Stimulated activated CD4-positive, alpha-beta T cell treated with anti-CD3 and anti-CD28 coated beads, Interleukin-2, amount 100 ng/mL, for 4 hours (primary cell): Measurements from ENCODE around the gene RBPMS2.

ENCODE experiments used
- DNase-seq: peaks from one replicate; pipeline ENCODE4 v3.0.0-alpha.2; 2020; ENCODE audit warnings: low read depth

Gene RBPMS2

DNA sequence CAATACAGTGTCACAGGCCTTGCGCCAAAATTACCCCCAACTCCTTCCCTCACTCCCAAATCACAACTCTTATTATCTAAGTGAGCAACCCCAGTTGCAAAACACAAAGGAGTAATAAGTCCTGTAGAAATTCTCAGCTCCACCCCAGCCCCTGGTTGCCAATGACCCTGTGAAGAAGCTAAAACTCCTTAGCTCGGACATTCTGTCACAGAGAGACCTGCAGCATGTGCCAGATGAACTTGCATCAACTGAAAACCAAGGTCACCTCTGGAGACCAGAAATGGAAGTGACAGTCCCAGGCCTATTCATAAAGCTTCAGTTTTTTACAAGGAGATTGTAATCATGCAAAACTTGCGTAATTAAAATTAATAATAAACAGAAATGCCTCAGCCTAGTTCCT, 55.2 kb downstream of the RBPMS2 start:
- no peak for DNase-seq

DNA sequence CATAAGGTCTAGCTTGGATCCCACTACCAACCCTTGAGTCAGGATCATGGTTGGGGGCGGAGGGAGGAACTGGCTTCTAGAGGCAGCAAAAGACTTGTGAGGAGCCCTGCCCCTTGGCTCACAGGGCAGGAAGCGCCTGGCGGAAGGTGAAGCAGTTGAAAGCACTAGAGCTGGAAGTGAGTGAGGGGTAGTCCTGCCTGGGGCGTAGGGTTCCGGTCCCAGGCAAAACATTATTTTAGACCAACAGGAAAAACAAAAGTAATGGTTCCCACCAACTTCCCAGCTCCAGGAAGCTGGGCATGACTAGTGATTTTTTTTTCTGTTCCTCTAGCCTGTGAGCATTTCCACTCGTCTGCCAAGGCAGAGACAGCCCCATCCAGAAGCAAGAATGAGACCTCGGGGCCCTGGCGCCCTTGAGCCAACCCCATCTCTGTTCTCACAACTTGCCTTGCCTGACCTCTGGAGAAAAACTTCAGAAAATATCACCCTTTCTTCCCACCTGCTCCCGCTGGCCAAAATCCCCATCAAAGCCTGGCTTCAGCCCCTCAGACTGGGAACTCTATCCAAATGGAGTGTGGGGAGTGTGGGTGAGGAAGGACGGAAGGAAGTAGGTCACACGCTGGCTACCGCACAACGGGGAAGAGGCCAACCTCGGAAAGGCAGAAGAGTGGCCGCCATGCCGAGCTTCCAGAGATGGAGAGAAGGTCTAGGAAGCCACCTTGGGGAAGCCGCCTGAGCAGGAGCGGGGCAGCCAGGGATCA, 57.5 kb downstream of the RBPMS2 start:
- no peak for DNase-seq

DNA sequence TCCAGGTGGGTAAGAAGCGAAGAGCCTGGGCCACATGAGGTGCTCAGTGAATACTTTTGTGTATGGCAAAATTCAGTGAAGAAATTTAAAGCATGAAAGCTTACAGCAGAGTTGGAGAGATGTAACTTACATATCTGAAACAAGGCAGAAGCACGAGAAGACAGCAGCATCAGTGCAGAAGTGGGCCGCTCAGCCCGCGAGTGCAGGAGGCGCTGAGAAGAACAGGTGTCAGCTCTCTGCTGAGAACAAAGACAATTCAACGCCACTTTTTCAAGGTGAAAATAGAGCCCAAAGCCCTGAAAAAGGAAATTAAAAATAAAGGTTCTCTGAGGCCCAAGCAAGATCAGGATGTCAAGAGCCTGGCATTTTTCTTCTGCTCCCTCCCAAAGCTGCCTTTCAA, 58.3 kb downstream of the RBPMS2 start:
- no peak for DNase-seq

DNA sequence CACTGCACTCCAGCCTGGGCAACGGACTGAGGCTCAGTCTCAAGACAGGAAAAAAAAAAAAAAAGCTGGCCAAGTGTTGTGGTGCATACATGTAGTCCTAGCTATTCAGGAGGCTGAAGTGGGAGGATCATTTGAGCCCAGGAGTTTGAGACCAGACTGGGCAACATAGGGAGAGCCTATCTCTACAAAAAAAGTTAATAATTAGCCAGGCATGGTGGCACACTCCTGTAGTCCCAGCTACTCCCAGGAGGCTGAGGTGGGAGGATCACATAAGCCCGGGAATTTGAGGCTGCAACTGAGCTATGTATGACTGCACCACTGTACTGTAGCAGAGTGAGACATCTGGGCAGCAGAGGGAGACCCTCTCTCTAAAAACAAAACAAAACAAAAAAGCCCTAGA, 58.9 kb downstream of the RBPMS2 start:
- no peak for DNase-seq

DNA sequence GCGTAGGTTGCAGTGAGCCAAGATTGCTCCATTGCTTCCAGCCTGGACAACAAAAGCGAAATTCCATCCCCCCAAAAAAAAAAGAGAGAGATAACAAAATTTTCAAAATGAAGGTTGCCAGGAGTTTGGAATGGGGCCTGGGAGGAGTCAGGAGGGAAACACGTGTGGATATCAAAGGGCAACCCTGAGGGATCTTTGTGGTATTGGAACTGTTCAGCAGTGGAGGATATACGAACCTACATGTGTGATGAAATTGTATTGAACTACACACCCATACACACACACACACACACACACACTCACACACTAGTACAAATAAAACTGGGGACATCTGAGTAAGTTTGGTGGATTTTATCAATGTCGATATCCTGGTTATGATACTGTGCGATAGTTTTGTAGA, 61.8 kb downstream of the RBPMS2 start:
- no peak for DNase-seq

DNA sequence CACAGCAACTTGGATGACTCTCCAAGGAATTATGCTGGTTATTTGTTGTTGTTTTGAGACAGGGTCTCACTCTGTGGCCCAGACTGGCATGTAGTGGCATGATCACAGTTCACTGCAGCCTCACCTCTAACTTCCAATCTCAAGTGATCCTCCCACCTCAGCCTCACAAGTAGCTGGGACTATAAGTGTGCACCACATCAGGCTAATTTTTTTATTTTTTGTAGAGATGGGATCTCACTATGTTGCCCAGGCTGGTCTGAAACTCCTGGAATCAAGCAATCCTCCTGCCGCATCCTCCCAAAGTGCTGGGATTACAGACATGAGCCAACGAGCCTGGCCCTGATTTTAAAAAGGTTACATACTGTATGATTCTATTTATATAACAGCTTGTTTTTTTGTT, 63.0 kb downstream of the RBPMS2 start:
- DNase-seq = no peak

DNA sequence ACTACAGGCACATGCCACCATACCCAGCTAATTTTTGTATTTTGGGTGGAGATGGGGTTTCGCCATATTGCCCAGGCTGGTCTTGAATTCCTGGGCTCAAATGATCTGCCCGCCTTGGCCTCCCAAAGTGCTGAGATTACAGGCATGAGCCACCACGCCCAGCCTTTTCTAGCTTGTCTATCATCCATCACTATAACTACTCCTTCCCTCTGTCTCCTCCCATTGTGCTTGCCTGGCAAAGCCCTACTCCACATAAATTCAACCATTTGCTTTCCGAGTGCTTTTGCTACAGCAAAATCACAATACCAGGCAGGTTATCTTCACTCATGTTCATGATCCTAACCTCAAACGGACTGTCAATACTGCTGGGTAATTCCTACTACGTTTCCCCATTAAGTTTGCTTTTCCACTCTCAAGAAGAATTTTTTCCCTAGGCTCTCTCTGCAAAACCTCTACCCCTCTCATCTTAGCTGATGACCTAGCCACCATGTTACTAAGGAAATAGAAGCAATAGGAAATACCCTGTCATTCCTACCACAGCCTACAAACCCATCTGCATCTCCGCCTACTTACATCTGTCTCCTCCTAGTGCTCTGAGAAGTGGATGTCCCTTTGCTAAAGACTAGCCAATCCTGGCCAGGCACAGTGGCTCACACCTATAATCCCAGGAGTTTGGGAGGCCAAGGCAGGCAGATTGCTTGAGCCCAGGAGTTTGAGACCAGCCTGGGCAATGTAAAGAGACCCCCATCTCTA, 64.5 kb downstream of the RBPMS2 start:
- DNase-seq = no peak

DNA sequence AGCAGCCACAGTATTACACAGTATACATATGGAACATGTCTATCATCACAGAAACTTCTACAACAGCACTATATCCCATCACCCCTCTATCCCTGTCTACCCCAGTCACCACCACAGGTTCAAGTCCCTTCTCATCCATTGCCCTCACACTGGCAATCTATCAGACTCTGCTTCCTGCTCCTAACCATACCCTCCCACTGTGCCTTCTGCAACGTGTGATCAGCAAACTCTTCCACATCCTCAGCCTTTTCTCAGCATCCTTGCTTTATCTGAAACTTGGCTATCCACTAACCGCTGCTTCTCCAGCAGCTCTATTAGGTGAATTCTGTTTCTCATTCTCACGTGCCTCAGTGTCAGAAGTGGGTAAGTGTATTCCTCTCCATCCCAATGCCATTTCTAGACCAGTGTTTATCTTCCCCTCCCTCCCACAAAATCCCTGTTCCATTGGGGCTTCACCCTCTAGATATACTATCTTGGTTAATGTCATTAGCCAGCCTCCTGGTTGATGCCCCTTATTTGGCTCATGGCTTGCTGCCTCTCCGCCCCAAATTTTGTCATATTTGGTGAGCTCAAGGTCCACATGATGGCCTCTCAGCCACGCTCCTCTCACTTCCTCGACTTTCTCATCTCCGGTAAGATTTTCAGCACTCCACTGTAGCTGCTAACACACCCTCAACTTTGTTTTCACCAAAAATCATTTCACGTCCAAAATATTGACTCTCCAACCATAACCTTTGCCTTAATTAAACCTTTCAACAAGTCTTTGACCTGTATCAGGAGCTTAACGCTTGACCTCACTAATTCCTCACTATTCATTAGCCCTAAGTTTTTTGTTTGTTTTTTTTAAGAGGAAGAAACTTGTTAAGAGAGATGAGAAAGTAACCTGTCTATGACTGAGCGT, 69.1 kb downstream of the RBPMS2 start:
- no peak for DNase-seq

DNA sequence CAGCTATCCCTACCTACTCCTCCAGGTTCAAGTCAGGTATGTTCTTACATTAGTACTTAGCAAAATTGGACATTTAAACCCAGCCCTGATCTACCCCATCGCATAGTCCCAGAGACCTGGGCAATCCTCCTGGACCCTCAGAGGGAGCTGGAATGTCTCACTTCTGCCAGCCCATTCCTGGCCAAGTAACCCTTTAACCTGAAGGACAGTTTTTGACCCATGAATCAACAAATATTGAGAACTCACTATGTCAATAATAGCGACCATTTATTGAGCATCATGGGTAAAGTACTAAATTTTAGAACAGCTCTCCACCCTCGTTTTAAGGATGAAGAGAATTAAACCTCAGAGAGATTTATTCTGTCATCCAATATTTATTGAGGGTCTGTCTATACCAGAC, 70.4 kb downstream of the RBPMS2 start:
- no peak for DNase-seq

DNA sequence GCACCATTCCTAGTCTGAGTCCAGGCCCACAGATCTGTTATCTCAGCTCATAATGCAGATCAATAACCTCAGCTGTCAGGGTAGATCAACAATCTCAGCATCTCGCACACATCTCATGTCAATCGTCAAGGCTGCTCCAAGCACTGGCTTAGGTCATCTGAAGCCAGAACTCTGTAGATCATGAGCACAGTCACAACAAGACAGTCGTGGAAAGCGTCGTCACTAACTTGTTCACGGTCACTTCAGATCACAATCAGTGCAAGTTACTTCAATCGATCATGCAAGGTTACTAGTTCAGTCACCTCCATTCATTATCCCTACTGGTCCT, 71.8 kb downstream of the RBPMS2 start:
- no peak for DNase-seq

DNA sequence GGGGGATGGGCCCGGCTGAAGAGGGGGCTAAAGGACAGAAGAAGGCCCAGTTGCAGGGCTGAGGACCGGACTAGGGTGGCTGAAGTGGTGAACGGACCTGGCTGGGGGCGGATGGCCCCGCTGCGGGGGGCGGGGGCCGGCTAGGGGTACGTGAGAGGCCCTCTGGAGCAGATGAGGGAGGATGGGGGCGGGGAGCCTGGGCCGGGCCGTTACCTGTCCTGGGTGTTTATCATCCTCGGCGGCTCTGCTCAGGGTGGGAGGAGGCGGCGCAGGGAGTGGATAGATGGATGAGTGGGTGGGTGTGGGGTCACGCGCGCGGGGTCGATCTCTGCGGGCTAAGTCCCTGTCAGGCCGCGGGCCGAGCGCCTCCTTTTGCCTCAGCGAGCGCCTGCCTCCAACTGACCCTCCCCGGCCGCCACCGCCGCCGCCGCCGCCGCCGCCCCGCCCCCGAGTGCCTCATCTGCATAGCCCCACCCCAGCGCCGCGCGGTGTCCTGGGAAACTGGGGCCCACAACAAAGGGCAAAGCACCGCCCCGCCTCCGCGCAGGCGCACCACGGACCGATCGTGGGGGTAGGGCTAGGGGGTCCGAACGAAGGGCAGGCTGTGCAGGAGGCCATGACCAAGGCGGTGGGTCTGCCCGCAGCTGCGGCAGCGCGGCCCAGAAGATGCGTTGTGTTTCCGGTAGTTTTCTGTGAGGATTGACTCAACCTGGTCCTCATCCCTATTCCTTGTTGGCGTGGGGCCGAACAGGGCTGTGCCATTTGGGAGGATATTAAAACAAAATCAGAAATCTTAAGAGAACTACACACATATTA, 72.4 kb downstream of the RBPMS2 start:
- peak; percentile 91 for DNase-seq

DNA sequence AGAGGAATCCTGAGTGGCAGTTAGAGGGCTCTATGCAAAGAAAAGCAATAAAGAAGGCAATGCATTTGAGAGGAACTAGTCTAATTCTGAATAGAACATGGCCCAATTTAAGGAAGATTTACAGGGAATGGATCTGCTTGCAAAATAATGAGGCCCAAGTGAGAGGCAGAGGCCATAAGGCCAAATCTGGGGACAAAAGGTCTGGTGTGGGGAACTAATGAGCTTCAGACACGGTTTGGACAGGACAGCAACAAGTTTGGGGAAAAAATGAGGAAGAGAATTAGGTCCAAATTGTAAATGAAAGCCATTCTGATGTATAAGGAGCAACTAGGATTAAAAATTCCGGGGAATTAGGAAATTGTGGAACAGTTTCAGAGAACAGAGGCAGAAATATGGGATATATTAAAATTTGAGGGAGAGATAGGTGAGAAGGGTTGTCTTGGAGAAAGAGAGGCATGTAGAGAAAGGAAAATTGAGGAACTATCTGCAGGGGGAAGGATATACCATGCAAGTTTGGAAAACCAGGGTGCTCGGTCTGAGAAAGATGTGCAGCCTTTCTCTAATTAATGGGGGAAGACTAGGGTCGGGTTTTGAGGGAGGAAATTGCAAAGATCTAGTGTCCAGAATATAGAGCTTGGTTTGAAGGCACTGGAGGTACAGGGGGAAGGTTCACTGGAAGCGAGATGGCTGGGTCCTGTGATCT, 73.8 kb downstream of the RBPMS2 start:
- DNase-seq = no peak

DNA sequence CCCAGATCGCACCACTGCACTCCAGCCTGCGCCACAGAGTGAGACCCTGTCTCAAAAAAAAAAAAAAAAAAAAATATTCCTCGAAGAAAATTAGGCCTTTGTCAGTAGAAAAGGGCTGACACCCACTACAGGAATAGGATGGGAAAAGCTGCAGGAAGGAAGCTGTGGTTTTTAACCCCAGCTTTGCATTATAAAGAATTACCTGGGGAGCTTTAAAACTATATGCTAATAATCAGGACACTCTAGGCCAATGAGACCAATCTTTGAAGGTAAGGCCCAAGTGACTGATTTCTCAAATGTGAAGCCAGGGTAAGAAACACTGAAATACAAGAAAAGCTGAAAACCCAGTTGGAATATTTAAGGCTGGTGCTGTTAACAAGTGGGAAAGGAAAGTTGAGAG, 74.3 kb downstream of the RBPMS2 start:
- DNase-seq = no peak

DNA sequence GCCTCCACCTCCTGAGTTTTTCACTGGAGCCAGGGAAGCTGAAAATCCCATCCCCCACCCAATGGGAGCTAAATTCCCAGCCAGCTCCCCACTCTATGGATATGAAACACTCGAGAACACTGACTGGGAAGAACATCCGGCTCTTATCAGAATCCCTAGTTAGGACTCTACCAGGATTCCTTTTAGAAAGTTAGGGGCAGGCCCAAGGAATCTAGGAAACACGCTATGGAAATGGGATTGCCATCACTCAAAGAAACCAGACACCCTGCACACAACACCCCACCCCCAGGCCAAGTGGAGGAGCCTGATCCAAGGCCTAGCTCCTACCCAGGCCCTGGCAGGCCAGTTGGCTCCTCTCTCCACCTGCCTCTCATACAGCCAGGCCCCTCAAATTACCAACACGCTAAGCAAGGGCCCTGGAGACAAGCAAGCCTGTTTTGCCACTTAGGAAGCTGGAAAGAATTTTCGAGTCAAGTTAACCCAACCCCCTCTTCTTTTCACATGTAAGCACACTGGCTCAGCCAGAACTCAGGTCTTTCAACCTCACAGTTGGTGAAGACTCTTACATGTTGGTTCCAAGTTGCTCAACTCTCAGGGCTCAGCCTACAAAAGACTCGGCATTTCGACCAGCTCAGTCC, 75.5 kb downstream of the RBPMS2 start:
- DNase-seq = no peak

DNA sequence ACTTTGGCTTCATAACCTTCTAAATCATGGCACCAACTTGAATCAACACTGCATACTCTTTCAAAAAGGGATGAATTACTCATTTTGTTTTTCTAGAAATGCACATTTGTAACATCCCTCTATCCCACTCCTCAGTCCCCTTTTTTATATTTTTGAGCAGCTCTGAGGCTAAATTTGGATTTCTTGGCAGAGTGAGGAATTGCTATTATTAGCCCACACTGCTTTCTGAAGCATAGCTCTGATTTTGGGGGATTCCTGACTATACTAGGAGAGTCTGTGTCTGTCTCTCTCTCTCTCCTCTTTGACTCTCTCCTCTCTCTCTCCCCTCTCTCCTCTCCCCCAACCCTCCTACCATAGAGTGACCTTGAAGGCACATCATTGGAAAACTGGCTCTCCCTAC, 76.6 kb downstream of the RBPMS2 start:
- DNase-seq = no peak

DNA sequence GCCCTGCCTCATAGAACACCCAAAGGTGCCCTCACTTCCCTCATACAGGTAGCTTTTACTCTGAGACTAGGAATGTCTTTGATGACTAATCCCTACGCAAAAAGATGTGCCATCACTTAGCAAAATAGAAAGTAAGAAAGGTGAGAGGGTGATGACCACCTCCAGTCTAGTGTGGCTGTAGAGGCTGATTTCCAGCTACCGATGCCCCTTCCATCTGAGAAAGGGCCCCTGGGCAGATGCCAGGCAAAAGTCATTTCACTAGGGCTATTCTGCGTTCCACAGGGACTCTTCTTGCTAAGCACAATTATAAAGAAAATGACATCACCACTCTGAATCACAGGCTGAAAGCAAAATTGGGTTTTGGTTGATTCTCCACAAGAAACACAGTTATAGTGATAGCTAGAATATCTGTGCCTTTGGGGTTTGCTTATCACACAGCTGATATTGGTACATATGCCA, 77.4 kb downstream of the RBPMS2 start:
- no peak for DNase-seq

DNA sequence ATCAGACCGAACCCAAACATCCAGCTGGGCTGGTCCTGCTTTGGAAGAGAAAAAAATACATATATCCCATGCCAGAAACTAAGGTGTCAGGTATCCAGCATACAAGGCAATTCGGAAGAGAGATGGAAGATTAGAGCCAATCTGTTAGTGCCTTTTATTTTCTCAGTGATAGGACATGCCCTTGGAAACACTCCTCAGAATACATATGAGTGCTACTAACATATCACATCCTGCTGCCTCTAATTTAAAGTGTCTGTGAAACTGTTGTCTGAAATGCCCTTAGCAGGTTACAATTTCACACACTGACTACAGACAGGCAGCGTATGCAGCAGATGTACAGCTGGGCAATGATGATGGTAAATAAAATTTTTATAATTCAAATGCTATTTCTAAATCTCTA, 78.9 kb downstream of the RBPMS2 start:
- no peak for DNase-seq

DNA sequence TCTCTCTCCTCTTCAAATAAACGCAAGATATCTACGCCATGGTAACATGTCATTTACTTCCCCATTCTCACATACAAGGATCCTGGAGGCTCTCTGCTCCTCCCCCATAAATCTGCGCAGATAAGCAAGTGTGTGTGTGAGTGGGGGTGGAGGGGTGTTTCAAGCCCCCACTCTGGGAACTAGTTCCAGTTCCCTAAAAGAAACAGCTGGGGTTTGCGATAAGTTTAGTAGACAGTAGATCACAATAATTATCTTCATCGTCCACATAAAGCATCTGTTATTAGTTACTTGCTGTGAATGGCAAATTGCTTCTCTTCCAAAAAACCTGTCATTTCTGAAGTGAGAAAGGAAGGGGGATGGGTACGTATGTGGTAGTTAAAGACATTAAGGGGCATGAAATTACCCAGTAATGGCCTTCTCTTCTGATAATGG, 79.8 kb downstream of the RBPMS2 start:
- no peak for DNase-seq

DNA sequence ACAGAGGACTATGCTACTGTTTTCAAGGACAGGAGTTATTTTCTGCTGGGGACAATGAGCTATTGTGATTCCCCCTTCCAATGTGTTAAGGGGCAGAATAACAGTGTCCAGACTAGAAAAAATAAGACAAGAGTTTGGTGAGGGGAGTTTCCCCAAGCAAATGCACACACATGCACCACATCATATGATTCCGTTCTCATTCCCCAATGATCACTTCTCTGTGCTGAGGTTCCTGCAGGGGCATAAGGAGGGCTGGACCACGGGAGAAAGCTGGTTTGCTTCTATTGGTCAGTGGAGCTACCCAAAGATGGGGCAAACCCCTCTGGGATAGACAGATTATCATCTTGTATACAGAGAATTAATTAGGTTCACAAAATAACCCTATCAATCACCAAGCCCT, 80.6 kb downstream of the RBPMS2 start:
- no peak for DNase-seq

DNA sequence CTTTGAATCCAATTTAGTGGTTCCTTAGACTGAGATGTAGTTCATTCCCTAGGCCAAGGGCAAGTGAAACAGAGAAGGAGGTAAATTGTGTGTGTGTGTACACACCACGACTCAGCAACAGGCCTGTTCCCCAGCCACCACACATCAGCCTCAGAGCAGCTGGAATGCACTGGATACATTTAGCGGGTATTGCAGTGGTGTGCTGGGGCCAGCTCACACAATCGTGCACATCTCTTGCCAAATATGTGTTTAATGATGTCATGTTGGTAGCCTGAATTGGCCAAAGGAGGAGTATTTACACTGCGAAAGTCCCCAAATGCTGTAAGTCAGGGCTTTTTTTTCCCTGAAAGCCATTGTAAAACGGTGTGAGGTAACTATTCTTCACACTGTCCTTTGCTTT, 82.3 kb downstream of the RBPMS2 start:
- DNase-seq = no peak
